Spleen (tissue), 11 donors: ENCODE results near the gene AHI1. TPM values are rescaled to one million over a fixed set of nuclear protein-coding genes. Genes with fewer than 3 reads are reported as not detected.

Source experiments
- DNase-seq: peaks from one replicate; pipeline ENCODE4 v3.0.0-alpha.2; 2020
- H3K27ac ChIP-seq, 8 donors: fragments of 200-600 bp; sonication (generic) in 7 of 8; 1 replicate in 4 of 8; 2 replicates in 4 of 8; pipeline versions ENCODE4 v1.5.0 to v1.8.0; 2016 to 2021; ENCODE audit warnings: inconsistent platforms in 4 of 8, mild to moderate bottlenecking in 4 of 8, moderate library complexity in 1 of 8
- H3K27me3 ChIP-seq, 7 donors: fragments of 200-600 bp; sonication (generic) in 6 of 7; replicated peaks in 1 of 7; 1 replicate in 4 of 7; 2 replicates in 3 of 7; pipeline versions ENCODE4 v1.5.0 to v1.8.0; 2016 to 2021; ENCODE audit warnings: inconsistent platforms in 3 of 7, mild to moderate bottlenecking in 1 of 7
- H3K36me3 ChIP-seq, 6 donors: fragments of 200-600 bp; sonication (generic) in 5 of 6; 1 replicate in 4 of 6; 2 replicates in 2 of 6; pipeline versions ENCODE4 v1.5.0 to v1.8.0; 2016 to 2021; ENCODE audit warnings: inconsistent platforms in 2 of 6
- H3K4me1 ChIP-seq, 6 donors: fragments of 200-600 bp; sonication (generic) in 5 of 6; 1 replicate in 3 of 6; 2 replicates in 3 of 6; pipeline versions ENCODE4 v1.5.0 to v1.8.0; 2016 to 2021; ENCODE audit warnings: inconsistent platforms in 3 of 6
- H3K4me3 ChIP-seq, 8 donors: fragments of 200-600 bp; sonication (generic) in 7 of 8; 1 replicate in 4 of 8; 2 replicates in 4 of 8; pipeline versions ENCODE4 v1.5.0 to v1.8.0; 2016 to 2021; ENCODE audit warnings: inconsistent platforms in 4 of 8, mild to moderate bottlenecking in 4 of 8, moderate library complexity in 2 of 8
- H3K9me3 ChIP-seq, 8 donors: fragments of 200-600 bp; sonication (generic) in 7 of 8; 1 replicate in 4 of 8; 2 replicates in 4 of 8; pipeline versions ENCODE4 v1.5.0 to v1.8.0; 2016 to 2021; ENCODE audit warnings: inconsistent platforms in 4 of 8
- POLR2A ChIP-seq, 3 donors: fragments of 450-650 bp; IDR thresholded peaks; one replicate each; pipeline ENCODE4 v1.5.1; 2017; ENCODE audit warnings: antibody characterized with exemption in 3 of 3, mild to moderate bottlenecking in 1 of 3
- POLR2AphosphoS5 ChIP-seq, 3 donors: sonication (generic); formaldehyde crosslinking; IDR thresholded peaks; one replicate each; pipeline ENCODE4 v1.5.1; 2017; ENCODE audit warnings: antibody characterized with exemption in 3 of 3
- WGBS, 5 donors: extraction: QIAGEN DNeasy Blood & Tissue Kit in 3 of 5; methylation state at CpG; one replicate each; pipeline versions ENCODE4 v1.1.5 to v1.1.7; 2013 to 2018; 5-methylcytosine and 5-hydroxymethylcytosine counted together
- intact Hi-C: fragments of 100-400 bp; cut with DNase I; formaldehyde crosslinking; loops from one replicate; pipeline ENCODE4 v1.15.0; 2023; ENCODE audit warnings: low total_unique reads
- polyA plus RNA-seq, 3 donors: library from polyadenylated mRNA; stranded (reverse); fragments of 200-250 nt; gene quantifications; one replicate each; pipeline ENCODE4 v1.2.1, GENCODE V29; 2013
- total RNA-seq, 7 donors: library from RNA; depleted of rRNA in 3 of 7; stranded (reverse); fragments of >200 nt in 3 of 7; fragmentation: NEBNext Ultra II Directional in 4 of 7; extraction: Animal tissue kit (Norgen Biotek cat#: 25700) in 4 of 7; gene quantifications; one replicate each; pipeline versions ENCODE4 v1.1.0 to v1.2.1, GENCODE V29; 2016 to 2021
- TF ChIP-seq, protein P1 (sequence below), 11 experiments: fragments of 200-600 bp in 7 of 11; fragments of 450-650 bp in 4 of 11; sonication (generic) in 4 of 11; IDR thresholded peaks in 8 of 11; conservative IDR thresholded peaks in 3 of 11; 1 replicate in 7 of 11; 2 replicates in 4 of 11; pipeline versions ENCODE4 v1.4.0 to v1.8.0; 2016 to 2021; ENCODE audit warnings: antibody characterized with exemption in 11 of 11, inconsistent platforms in 4 of 11, mild to moderate bottlenecking in 1 of 11
- donor health status: healthy with polysubstance abuse.
- donor health status: DM: no; HTN: no; CAD: no; lungs with moderate emphysema.
- donor health status: DM: no; HTN: no; CAD: no.
- donor health status: Bipolar disorder and iron deficiency.
- donor health status: healthy.
- donor health status: DM: no; HTN: no; CAD: no.
- donor health status: DM: yes; HTN: yes; CAD: no.

Gene AHI1
- total and polyA plus RNA-seq, 10 donors: 3.6 to 21.8 (median 16.9) TPM

DNA sequence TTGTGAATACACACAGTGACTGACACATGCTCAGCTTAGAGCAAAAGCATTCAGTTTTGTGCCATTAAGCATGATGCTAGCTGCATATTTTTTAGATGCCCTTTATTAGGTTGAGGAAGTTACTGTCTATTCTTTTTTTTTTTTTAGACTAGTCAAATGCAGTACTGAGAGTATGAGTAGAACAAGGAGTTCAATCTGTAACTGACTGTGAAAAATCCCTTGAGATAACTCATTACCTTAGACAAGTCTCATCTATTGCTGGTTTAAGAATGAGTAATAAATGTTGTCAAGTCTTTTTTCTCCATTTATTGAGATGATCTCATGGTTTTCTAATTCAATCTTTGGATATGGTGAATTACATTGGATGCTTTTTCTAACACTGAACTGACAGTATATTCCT is 23.2 kb downstream of the AHI1 start:
- intact Hi-C loops: no loop called here
- Histone ChIP-seq H3K4me1 (no peaks in the 10 kb centered on the region), H3K36me3 (peaks cover 0 to 21% (median 3%) of the 10 kb centered on the region in 6 donors), H3K27ac (no peak overlapping the region), H3K4me3 (no peak overlapping the region), H3K9me3 (peaks cover 3 to 14% (median 11%) of the 10 kb centered on the region in 8 donors), H3K27me3 (no peaks in the 10 kb centered on the region)
- TF ChIP-seq POLR2A (IDR thresholded peaks at IDR 0.05): no peak
- no peak for TF ChIP-seq POLR2AphosphoS5 (IDR thresholded peaks at IDR 0.05)
- TF ChIP-seq, protein P1, sequence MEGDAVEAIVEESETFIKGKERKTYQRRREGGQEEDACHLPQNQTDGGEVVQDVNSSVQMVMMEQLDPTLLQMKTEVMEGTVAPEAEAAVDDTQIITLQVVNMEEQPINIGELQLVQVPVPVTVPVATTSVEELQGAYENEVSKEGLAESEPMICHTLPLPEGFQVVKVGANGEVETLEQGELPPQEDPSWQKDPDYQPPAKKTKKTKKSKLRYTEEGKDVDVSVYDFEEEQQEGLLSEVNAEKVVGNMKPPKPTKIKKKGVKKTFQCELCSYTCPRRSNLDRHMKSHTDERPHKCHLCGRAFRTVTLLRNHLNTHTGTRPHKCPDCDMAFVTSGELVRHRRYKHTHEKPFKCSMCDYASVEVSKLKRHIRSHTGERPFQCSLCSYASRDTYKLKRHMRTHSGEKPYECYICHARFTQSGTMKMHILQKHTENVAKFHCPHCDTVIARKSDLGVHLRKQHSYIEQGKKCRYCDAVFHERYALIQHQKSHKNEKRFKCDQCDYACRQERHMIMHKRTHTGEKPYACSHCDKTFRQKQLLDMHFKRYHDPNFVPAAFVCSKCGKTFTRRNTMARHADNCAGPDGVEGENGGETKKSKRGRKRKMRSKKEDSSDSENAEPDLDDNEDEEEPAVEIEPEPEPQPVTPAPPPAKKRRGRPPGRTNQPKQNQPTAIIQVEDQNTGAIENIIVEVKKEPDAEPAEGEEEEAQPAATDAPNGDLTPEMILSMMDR (IDR thresholded peaks at IDR 0.05 in 8 of 11, conservative IDR thresholded peaks at IDR 0.05 in 3 of 11): no peak
- DNase-seq: no peak

DNA sequence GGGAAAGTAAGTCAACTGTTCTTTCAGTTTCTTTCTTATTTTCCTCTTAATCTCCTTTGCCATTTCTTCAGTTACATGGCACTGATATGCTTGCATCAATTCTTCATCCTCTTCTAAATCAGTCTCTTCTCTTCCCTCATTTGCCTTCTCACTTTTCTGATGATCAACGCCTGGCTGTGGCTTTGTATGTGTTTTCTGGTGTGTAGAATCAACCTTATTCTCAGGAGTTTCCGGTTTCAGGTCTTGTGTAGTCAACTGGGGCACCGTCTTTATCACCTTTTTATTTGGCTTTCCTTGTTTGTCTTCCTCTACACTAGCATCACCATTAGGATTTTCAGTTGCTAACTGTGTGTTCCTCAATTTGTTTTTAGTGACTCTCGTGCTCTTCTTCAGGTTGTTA is 31.6 kb downstream of the AHI1 start:
- H3K4me1 ChIP-seq: peaks cover 0 to 7% (median 0%) of the 10 kb centered on the region in 6 donors
- 75 to 88% (median 84%) methylated on average over 4 of the region's 4 CpGs for WGBS, 5 donors
- H3K9me3 ChIP-seq: peaks cover 0 to 4% (median 0%) of the 10 kb centered on the region in 8 donors
- H3K27me3 ChIP-seq: no peaks in the 10 kb centered on the region
- TF ChIP-seq, protein P1 (IDR thresholded peaks at IDR 0.05 in 8 of 11, conservative IDR thresholded peaks at IDR 0.05 in 3 of 11): no peak
- TF ChIP-seq POLR2AphosphoS5 (IDR thresholded peaks at IDR 0.05): no peak
- peaks cover 0 to 27% (median 0%) of the 10 kb centered on the region in 6 donors for H3K36me3 ChIP-seq
- H3K27ac ChIP-seq: no peak overlapping the region
- intact Hi-C loops: no loop called here
- H3K4me3 ChIP-seq: no peak overlapping the region
- no peak for DNase-seq

DNA sequence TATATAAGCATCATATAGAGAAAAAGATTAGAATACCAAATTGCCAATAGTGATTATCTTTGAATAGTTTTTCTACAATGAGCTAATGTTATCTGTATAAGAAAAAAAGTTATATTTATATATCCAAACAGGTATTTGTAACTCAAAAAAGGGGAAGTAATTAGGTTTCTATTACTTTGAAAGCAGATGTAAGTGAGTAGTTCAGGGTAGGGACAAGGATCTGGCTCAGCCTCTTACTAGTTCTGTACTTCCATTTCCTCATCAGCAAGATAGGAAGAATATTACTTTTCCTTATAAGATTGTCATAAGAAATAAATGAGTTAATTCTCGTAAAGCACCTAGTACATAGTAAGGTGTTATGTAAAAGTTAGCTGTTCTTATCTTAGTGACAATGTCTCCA is 32.2 kb downstream of the AHI1 start:
- H3K27ac ChIP-seq: no peak overlapping the region
- H3K9me3 ChIP-seq: no peaks in the 10 kb centered on the region
- no peak for TF ChIP-seq POLR2A (IDR thresholded peaks at IDR 0.05)
- TF ChIP-seq, protein P1 (IDR thresholded peaks at IDR 0.05 in 8 of 11, conservative IDR thresholded peaks at IDR 0.05 in 3 of 11): no peak
- no peak for TF ChIP-seq POLR2AphosphoS5 (IDR thresholded peaks at IDR 0.05)
- peaks cover 0 to 27% (median 0%) of the 10 kb centered on the region in 6 donors for H3K36me3 ChIP-seq
- peaks cover 0 to 7% (median 0%) of the 10 kb centered on the region in 6 donors for H3K4me1 ChIP-seq
- no peak overlapping the region for H3K4me3 ChIP-seq
- DNase-seq: no peak
- 74 to 90% (median 83%) methylated on average over 1 of the region's 1 CpG for WGBS, 5 donors
- intact Hi-C loops: no loop called here
- no peaks in the 10 kb centered on the region for H3K27me3 ChIP-seq

DNA sequence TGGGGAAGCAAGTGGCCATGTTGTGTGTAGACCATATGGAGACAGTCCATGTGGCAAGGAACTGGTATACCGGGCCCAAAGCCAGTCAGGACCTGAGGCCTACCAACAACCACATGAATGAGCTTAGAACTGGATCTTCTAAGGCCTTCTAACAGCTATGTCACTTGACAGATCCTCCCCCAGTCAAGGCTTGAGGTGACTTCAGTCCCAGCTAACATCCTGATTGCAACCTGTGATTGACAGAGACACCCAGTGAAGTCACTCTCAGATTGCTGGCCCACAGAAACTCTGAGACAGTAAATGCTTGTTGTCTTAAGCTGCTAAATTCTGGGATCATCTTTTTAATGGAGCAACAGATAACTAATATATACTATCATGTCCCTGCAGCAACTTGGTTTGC is 32.9 kb downstream of the AHI1 start:
- no peaks in the 10 kb centered on the region for H3K9me3 ChIP-seq
- no peak overlapping the region for H3K27ac ChIP-seq
- no peak for TF ChIP-seq POLR2AphosphoS5 (IDR thresholded peaks at IDR 0.05)
- TF ChIP-seq, protein P1 (IDR thresholded peaks at IDR 0.05 in 8 of 11, conservative IDR thresholded peaks at IDR 0.05 in 3 of 11): no peak
- TF ChIP-seq POLR2A (IDR thresholded peaks at IDR 0.05): no peak
- DNase-seq: no peak
- no peak overlapping the region for H3K4me3 ChIP-seq
- no peaks in the 10 kb centered on the region for H3K27me3 ChIP-seq
- WGBS, 5 donors: 85 to 100% (median 92%) methylated on average over 1 of the region's 1 CpG
- peaks cover 0 to 7% (median 0%) of the 10 kb centered on the region in 6 donors for H3K4me1 ChIP-seq
- H3K36me3 ChIP-seq: peaks cover 0 to 27% (median 0%) of the 10 kb centered on the region in 6 donors
- intact Hi-C loops: no loop called here
